ENCODE data around the gene GAB3. TPM values are rescaled to one million over a fixed set of nuclear protein-coding genes. Genes with fewer than 3 reads are reported as not detected.

The GAB3 gene, protein sequence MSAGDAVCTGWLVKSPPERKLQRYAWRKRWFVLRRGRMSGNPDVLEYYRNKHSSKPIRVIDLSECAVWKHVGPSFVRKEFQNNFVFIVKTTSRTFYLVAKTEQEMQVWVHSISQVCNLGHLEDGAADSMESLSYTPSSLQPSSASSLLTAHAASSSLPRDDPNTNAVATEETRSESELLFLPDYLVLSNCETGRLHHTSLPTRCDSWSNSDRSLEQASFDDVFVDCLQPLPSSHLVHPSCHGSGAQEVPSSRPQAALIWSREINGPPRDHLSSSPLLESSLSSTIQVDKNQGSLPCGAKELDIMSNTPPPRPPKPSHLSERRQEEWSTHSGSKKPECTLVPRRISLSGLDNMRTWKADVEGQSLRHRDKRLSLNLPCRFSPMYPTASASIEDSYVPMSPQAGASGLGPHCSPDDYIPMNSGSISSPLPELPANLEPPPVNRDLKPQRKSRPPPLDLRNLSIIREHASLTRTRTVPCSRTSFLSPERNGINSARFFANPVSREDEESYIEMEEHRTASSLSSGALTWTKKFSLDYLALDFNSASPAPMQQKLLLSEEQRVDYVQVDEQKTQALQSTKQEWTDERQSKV
- polyA plus RNA-seq (ENCODE audit: insufficient read length in 3 of 3), result 1 to 10 TPM; 2.1 to 2.3 (median 2.2) TPM
- long read RNA-seq, donor 1, result 0 reads
- long read RNA-seq, donor 2, result 0 reads
- long read RNA-seq, donor 3, result 0 reads
- long read RNA-seq, donor 4, result 0 reads
- long read RNA-seq, donor 5, result 0 reads
- long read RNA-seq, donor 6, result 0 reads
- long read RNA-seq, donor 7, partial matches to known transcripts, result 0 of 1 reads
- long read RNA-seq, donor 7, other reads (novel, unspliced or antisense), result 0 of 1 reads
- long read RNA-seq, donor 8, partial matches to known transcripts, result 0 of 1 reads
- long read RNA-seq, donor 8, other reads (novel, unspliced or antisense), result 0 of 1 reads
- long read RNA-seq, donor 9, result 0 reads
- long read RNA-seq, donor 10, result 0 reads
- long read RNA-seq, donor 11, partial matches to known transcripts, result 76 of 84 reads
- long read RNA-seq, donor 11, other reads (novel, unspliced or antisense), result 8 of 84 reads
- long read RNA-seq, donor 12, full-length matches to known transcripts, result 1 of 1 reads
- long read RNA-seq, donor 12, partial matches to known transcripts, result 0 of 1 reads
- long read RNA-seq, donor 12, other reads (novel, unspliced or antisense), result 0 of 1 reads
- long read RNA-seq, donor 13, result 0 reads
- long read RNA-seq, donor 14, partial matches to known transcripts, result 0 of 1 reads
- long read RNA-seq, donor 14, other reads (novel, unspliced or antisense), result 0 of 1 reads
- long read RNA-seq, donor 15, partial matches to known transcripts, result 74 of 105 reads
- long read RNA-seq, donor 15, other reads (novel, unspliced or antisense), result 30 of 105 reads
- long read RNA-seq, donor 16, result 0 reads

DNA sequence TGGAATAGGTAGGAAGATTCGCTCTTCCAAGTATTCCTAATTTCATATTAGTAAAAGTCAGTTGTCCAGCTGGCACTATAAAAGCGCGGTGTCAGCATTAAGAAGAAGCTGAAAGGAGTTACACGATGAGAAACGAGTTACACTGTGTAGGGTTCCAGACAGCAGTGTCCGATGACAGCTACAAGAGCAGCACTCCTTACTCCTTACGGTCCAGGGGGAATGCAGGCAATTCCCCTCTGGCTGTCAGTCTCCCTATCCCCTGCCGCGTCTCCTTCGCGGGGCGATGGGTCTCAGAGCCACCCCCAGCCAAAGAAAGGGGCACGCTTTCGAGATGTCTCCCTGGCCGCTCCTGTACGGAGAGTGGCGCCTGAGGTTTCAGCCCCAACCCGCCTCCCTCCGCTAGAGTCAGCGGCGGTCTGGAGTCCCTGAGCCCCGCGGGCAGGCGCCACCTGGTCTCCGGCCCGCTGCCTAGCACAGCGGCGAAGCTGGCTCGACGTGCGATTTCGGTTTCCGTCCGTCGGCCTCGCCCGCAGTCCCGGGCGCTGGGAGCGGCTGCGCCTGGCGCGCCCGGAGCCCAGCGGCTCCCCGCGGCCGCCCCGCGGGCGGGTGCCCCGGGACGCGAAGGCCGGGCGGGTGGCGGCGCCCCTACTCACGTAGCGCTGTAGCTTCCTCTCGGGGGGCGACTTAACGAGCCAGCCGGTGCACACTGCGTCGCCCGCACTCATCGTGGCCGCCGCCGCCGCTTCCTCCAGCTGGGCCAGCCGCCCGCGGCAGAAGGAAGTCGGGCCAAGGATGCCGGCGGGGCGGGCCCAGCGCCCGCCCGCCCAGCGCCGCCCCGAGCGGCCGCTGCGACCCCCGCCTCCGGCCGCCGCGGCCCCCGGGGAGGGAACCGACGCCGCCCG, at the start of gene GAB3:
Gene GAB3, minus strand, starts transcription at position 777 of the 902 bp plus-strand sequence. Its CDS starts 52 bp downstream, at position 725.
- DNase-seq, result no peak

DNA sequence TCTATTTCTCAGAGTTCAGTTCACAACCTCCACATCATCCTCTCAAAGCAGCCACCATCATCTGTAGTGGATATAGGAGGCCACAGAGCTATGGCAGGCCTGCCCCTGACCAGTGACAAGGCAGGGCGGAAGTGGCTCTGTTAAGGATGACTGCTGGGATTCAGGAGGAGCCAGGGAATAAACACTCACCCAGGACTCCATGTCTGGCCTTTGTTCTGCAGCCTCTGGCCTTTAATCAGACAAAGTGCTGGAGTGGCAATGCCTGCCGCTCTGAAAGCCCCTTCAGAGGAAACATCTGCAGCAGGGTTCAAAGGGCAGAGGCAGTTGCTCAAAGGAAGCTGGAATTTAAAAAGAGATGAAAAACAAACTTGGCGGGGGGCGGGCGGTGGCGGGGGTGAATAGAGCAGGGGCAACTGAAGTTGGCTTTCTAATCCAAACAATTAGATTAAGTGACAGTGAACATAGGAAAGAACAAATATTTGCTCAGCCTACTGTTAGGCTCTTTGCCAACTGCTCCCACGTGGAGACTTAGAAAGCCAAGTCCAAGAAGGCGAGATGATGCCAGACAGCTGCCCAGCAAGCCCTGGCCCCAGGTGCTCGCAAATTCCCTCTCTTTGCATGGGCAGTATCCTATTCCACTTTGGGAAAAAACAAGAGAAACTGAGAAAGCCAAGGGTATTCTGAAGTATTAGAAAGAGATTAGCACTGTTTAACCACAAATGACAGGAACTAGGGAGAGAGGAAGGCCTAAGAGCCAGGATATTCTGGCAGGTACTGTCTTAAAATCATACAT, 48.9 kb upstream of the GAB3 start:
- no peak for DNase-seq

GRCh38 chrX:154797006-154797405, 46.1 kb upstream of the GAB3 start:
- DNase-seq, result no peak

DNA sequence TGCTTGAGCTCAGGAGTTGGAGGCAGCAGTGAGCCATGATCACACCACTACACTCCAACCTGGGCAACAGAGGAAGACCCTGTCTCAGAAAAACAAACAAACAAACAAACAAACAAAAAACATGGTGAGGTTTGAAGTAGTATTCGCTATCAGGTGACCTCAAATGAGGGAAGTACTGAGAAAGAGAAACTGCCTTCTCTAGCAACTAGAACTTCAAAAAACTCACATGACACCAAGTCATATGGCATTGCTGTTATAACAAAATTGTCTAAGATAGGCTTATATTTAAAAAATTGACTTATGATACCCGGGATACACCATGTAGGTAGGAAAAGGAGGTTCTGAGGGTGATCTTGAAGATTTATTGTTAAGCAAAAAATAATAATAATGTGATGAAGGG, 44.1 kb upstream of the GAB3 start:
- DNase-seq, result no peak

GRCh38 chrX:154793084-154793795, 42.4 kb upstream of the GAB3 start:
- no peak for DNase-seq

- DNase-seq, result no peak
Measured at GRCh38 chrX:154791939-154792338, 41.1 kb upstream of the GAB3 start.

DNA sequence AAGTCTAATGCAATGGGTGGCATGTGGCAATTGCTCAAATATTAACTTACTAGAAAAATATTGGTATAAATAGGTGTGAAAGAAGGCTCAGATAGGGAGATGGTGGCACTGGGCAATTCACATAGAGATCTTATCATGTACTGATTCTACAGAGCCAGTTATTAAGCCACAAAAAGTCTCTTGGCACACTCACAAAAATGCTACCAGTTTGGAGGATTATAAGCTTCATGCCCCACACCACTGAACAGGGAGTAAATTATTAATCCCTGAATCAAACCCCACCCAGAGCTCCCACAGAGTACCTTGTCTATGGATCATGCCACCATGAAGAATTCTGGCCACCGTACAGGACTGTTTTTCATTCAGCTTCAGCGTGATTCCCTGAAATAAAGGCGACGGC, 40.6 kb upstream of the GAB3 start:
- no peak for DNase-seq

DNA sequence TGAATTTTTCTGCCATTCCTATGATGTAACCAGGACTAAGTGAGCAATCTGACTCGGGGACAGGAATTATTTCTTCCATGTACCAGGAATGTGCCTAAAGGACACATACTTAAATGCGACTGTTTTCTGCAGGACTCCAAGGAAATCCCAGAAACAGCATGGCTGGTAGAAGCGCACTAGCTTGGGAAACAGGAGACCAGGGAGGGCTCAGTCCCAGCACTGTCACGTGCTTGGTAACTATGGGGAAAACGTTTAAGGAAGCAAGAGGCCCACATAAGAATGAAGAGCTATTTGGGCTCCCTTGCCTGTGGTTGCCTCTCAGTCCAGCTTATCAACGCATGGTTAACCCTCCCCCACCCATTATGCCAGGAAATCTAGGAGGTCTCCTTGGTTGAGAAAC, 34.8 kb upstream of the GAB3 start:
- no peak for DNase-seq

DNA sequence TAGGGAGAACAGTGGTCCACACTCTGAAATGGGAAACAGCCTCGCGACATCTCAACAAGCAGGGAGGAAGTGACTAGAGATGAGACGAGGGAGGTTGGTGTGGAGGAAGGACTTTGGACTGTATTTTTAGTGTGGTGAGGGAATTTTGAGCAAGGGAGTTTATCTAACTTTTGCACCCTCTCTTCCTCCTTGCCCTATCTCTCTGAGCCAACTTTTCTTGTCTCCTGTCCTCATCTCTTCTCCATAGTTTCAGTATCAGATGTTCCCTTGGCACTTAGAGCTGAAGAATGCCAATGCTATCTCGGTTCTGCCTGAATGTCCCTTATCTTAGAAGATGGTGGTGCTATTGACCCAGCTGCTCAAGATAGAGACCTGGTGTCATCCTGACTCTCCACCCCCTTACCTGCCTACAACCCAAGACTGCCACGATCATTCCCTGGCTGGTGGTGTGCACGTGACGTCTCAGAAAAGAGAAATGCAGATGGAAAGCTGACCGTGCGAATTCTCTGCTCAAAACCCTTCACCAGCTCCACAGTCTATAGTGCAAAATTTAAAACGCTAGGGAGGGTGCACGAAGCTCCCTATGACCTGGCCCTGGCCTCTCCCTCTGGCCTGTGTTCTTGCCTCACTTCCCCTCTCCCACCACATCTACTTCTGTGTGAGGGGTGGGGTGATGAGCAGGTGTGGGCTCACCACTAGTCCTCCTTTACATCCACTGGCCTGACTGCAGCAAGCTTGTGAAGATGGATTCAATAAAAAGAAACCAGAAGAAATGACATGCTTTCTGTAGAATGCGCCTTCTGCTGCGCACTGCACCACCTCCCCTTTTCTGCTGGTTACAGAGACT, 33.5 kb upstream of the GAB3 start:
- DNase-seq, result no peak

DNA sequence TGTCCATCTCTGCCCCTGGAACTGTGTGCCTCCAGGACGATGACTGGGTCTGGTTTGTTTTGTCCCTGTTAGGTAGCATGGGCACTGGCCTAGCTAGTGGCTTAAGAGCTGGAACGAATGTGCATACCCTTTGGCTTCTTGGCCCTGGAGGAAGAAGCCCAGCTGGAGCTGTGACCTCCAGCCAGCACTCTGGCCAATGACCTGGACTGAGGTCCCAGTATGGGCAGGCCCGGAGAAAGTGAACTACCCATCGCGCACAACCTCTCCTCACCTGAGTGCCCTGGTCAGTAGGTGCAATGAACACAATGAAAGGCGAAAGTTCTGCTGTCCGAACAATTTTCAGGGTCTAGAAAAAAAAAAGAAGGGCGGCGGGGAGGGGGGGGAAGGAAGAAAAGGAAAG, 30.1 kb upstream of the GAB3 start:
- no peak for DNase-seq

DNA sequence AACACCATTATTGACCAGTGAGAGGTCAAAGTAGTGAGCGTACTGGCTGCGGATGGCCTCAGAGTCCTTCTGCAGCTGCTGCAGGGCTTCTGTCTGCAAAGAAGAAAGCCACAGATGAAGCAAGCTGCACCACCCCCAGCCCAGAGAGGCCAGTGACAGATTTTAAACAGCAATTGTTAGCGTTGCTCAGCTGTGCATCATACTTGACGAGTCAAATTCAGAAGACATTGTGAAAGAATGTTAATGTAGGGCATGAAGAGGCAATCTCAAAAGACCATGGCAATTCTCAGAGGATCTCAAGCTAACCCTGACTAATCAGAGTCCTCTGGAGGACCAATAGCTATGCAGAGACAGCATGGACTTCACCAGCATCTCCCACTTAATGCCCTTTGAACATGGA, 28.4 kb upstream of the GAB3 start:
- no peak for DNase-seq

DNA sequence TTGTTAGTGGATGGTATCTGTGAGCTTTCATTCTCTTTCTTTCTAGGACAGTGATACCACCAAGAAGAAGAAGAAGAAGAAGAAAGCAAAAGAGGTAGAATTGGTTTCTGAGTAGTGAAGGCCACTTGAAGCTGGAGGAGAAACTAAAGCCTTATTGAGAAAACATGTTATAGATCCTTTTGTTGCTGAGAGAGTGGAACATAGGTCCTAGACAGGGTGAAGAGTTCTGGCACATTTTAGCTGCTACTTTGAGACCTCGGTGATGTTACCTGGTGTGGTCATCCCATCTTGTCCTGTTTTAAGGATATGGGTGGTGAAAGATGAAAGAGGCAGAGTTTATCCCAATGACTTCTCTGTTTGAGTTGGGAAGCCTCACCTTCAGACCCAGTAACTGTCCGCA, 25.9 kb upstream of the GAB3 start:
- DNase-seq, result no peak

DNA sequence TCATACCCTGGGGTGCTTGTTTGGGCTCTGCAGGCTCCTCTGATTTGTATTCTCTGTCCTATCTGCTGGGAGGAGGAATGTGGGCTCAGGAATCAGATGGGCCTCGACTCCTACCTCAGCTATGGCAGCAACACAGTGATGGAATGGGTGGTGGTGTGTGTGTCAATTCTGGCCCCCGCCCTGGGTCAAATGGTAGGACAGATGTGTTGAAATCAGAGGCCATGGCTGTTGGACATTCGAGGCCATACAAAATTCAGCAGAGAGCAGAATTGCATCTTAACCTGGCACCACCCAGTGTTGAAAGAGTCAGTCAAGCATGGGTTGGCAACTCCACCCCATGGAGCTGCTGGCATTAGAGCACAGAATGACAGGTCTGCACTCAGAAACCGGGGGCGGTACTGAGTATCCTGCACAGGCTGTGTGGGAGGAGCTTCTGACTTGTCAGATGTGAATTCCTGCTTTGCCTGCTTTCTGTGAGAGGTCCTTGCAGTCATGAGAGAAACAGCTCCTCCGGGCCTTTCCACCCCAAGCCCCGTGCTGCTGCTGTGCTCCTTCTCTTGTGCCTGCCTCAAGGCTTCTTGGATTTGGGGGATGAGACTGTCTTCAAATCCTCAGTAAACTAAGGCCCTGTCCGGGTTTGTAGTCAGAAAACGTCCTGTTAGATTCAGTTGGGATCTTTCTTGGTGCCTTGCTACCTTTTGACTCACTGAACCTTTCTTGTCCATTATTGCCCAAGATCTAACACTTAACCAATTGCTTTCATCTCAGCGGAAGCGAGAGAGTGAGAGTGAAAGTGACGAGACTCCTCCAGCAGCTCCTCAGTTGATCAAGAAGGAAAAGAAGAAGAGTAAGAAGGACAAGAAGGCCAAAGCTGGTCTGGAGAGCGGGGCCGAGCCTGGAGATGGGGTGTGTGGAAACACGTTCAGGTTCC, 24.8 kb upstream of the GAB3 start:
- DNase-seq, result no peak

DNA sequence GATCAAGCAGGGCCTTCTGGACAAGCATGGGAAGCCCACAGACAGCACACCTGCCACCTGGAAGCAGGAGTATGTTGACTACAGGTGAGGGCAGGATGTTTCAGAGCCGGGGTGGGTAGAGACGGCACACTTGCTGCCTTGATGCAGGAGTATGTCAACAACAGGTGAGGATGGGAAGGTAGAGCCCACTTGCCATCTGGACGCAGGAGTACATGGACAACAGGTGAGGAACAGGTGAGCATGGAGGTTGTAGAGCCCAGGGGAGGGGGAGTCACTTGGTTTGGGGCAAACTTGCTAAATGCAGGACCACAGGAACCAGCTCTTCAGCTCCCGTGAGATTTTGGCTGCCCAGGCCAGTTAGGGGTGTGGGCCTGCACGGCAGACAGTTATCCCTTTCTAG, 23.7 kb upstream of the GAB3 start:
- no peak for DNase-seq

DNA sequence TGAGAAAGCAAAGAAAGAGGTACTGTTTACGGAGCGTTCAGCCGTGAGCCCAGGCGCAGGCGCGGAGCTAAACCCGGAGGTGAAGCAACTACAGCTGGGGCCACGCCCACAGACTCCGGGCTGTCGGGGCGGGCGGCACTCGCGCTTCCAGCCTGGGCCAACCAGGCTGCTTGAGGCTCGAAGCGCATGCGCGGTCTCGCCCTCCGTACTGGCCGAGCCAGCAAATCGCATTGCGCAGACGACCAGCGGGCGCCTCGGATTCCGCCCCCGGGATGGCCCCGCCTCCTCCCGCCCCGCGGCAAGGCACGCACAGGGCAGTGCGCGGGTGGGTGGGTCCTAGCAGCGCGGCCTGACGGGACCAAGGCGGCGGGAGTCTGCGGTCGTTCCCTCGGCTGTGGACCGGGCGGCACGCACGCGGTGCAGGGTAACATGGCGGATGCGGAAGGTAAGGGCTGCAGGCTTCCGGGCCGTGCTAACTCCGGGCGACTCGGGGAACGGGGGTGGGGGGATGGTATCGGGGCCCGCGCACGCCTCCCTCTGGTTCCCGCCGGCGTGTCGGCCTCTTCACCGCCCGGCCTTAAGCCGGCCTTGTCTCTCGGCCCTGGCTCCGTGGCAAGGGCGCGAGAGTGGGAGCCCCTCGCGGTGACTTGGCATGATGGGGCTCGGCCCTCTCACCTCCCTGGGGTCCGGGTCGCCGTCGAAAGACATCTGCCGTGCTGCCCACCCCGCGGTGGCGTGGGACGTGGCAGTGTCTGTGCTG, 11.8 kb upstream of the GAB3 start, which contains the start of gene DKC1:
Gene DKC1, plus strand, starts transcription at position 328 of the 760 bp plus-strand sequence. Its CDS starts 102 bp downstream, at position 430.
- DNase-seq, result peak; percentile 92

GRCh38 chrX:154761977-154762536, 11.2 kb upstream of the GAB3 start:
- DNase-seq, result no peak
